GM18517 (cell line): Measurements from ENCODE around the gene NEK2.
"Not testable (repeated sequence)": the region's sequence is repeated elsewhere in the genome, so short reads cannot be mapped to it uniquely, and the experiment has no call there.

Experiments used
- ATAC-seq: cut with Tn5 transposase; IDR thresholded peaks from one replicate; pipeline ENCODE4 v1.9.1; 2021; ENCODE audit warnings: mild to moderate bottlenecking, moderate library complexity; ENCODE audit not compliant: unreplicated experiment

NEK2 gene

DNA sequence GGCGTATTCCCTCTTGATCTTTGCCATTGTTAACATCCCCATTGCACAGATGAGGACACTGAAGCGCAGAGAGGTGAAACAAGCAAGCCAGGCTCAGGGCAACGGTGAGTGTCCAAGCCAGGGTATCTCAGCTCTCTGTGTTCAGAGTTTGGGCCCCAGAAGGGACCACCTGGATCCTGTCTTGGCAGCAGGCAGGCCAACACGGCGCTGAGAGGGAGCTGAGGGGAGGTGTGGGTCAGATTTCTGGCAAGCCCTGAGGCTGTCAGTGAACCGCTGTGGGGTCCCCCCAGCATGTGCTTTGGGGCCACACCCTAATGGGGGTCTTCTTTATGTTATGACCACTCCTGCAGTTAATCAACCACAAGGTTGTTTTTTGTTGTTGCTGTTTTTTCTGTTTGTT, 23.1 kb downstream of the NEK2 start:
- ATAC-seq = no peak

DNA sequence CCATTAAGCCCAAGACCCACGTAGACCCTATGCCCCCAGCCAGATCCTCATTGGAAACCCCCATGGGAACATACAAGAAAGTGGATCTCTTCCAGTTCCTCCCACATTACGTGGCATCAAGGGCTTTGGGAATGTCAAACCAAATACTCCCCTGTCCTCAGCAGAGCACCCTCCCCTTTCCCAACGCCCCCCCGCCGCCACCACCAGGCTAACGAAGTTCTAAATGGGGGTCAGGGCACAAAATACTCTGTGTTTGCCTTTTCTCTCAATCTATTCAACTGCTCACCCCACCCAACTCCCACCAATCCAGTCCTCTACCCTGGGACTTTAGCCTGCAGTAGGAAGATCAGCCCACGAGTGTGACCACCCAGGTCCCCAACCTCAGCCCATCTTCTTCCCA, 24.5 kb downstream of the NEK2 start:
- ATAC-seq = no peak

DNA sequence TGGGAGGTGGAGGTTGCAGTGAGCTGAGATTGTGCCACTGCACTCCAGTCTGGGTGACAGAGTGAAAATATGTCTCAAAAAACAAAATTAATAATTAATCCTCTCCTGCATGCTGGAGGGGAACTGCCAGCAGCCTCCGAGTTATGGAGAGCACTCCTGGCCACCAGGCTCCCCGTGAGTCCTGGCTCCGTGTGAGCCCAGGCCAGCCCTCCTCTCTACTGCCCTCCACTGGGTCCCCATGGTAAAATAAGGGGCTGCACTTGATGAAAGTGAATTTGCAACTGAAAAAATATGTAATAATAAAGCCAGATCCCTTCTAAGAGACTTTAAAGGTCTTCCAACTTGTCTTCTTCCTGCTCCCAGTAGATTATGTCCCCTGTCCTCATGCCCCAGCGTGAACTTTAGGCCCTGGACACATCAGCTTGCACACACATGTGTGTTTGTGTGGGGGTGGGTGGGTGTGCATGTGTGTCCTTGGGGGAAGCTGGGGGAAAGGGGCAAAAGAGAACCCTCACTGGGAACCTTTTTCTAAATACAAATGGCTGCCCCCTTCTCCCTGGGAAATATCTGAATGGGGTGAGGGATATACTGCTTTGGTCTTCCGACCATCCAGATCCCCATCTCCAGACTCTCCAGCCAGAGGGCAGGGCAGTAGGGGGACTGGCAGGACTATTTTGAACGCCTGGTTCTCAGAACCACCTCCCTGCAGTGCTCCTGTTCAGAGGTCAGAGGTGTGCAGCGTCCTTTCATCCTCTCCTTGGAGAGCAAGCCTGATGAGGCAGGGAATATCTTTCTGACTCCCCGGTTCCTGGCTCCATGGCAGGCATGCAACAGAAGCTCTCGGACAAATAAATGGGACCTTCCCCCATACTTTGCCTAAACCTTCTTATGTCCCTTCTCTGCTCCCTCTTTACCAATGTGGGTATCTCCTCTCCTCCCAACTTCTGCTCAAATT, 26.2 kb downstream of the NEK2 start:
- ATAC-seq = peak; percentile 52

DNA sequence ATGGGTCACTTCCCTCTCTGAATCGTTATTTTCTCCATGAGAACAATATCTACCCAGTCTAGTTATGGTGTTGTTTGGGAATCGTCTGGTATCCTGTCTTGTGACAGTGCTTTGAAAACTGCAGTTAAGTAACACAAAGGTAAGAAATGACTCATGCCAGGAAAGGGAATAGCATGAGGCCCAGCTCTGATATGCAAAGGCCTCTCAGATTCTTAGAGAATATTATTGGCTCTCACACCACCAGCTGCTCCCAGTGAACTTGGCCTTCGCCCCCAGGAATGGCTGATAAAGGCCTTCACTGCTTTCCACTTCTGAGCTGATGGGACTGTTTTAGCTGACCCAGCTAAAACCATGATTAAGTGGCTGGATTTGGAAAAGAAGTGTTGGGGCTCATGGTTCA, 27.1 kb downstream of the NEK2 start:
- ATAC-seq = no peak

DNA sequence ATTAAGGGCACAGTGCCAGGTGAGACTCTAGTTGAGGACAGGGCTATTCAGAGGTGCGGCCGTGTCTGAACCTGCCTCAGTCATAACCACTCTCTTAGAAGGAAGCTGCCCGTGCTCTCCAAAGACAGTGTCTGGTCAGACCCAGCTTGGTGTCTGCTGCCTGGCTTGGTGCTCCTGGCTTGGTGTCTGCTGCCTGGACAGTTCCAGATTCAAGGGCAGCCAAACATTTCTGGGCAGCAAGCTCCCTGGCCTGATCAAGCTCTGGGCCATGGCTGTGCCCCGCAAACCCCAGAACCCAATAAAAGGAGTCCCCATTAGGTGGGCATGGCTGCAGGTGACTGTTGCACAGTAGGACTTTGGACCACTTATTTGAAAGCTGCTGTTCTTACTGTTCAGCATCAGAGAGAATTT, 27.7 kb downstream of the NEK2 start:
- ATAC-seq = no peak

DNA sequence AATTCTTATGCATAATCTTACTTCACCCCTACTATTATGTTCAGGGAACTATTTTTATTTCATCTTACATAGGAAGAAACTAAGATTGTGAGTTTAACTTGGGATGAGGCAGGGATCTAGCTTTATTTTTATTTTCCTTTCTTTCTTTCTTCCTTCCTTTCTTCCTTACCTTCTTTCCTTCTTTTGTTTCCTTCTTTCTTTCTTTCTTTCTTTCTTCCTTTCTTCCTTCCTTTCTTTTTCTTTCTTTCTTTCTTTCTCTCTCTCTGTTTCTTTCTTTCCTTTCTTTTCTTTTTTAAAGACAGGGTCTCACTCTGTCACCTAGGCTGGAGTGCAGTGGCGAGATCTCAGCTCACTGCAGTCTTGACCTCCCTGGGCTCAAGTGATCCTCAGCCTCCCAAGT, 28.9 kb downstream of the NEK2 start:
- ATAC-seq = no peak

DNA sequence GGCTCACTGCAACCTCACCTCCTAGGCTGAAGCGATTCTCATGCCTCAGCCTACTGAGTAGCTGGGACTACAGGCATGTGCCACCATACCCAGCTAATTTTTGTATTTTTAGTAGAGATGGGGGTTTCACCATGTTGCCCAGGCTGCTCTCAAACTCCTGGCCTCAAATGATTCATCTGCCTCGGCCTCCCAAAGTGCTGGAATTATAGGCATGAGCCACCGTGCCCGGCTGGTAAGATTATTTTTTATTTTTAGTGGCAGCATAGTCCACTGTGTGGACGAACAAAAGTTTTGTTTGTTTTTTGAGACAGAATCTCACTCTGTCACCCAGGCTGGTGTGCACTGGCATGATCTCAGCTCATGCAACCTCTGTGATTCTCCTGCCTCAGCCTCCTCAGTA, 29.8 kb downstream of the NEK2 start:
- ATAC-seq = not testable (repeated sequence)

DNA sequence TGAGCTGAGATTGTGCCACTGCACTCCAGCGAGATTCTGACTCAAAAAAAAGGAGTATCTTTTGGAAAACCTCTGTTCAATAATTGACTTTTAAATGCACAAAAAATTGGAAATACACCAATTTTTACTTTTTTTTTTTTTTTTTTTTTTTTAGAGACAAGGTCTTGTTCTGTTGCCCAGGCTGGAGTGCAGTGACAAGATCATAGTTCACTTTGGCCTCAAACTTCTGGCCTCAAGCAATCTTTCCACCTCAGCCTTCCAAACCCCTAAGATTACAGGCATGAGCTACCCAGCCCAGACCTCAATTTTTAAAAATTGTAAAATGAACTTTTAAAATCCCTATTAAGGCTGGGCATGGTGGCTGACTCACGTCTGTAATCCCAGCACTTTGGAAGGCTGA, 30.8 kb downstream of the NEK2 start:
- no peak for ATAC-seq

DNA sequence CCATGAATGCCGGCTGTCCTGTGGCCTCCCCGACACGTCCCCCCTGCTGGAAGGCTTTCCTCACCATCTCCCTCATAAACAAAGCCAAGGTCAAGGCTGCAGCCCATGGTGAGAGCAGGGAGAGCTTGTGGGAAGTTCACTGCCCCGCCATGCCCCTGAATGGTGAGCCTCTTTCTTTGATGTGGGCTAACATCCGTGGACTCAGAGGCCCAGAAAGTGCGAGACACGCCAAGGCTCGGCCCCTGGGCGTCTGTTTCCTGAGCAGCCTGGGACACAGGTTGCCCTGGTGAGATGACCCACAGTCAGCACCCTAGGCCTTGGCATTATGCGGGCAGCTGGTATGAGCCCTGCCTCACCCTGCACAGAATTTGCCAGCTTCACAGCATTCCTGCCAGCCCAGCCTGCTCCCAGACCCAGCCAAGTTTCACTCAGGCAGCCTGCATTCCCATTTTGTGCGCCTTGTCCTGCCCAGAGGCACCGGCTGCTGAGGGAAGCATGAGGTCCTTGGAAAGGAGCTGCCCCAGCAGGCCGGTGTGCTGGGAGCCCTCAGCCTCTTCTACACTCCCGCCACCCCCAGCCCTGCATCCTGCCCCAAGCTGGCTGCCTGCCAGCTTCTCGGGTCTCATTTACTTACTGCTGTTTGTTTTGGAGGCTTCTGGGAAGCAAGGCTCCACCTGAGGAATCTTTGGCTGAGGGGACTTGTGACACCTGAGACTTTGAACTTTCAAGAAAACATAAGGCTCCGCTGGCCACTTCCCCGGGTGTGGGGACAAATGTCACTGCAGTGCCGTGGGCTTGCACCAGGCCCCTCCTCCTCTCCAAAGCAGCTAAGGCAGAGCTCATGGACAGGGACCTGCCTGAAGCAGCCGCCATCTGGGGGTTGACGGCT, 31.9 kb downstream of the NEK2 start:
- ATAC-seq = no peak

DNA sequence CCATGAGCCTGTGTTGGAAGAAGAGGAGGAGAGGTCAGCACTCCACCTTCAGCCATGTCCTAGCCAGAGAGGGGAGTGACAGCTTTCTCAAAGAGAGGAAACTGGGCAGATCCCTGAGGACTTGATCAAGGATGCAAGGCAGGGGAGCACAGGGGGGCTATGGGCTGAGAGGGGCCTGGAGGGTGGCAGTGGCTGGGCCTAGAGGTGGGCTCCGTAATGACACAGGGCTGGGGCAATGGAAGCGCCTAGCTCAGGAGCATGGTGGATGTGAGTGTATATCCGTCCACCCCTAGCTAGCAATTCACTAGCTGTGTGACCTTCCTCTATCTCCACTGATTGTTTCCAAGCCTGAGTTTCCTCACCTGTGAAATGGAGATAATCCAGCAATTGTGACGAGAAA, 32.6 kb downstream of the NEK2 start:
- ATAC-seq = no peak

DNA sequence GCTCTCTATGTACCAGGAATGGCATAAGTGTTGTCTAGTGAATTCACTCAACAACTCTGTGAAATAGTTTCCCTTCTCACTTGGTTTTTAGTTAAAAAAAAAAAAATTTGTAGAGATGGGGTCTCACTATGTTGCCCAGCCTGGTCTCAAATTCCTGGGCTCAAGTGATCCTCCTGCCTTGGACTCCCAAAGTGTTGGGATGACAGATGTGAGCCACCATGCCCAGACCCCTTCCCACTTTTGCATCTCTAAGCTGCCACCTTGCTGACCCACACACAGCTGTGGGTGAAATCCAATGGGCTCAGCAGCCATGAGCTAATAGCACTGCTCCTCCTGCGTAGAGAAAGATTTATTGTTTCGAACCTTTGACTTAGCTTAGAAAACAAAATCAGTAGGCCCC, 33.5 kb downstream of the NEK2 start:
- ATAC-seq = no peak

DNA sequence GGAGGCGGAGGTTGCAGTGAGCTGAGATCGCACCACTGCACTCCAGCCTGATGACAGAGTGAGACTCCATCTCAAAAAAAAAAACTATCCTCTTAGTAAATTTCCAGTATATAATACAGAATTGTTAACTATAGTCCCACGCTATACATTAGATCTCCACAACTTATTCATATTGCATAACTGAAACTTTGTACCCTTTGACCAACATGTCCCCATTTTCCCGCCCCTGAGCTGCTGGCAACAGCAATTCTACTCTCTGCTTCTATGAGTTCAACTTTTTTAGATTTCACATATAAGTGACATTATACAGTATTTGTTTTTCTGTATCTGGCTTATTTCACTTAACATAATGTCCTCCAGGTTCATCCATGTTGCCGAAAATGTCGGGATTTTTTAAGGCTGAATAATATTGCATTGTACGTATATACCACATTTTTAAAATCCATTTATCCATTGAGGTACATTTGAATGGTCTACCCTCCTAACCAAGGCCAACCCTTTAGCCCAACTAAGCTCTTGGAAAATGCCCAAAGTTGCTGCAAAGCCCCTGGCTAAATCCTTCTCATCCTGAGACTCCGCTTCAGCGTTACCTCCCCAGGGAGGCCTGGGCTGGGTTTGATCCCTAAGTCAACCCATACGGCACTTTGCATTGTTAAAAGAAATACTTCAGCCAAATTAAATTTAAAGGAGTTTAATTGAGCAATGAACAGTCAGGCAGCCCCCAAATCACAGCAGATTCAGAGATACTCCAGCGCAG, 34.2 kb downstream of the NEK2 start:
- no peak for ATAC-seq

DNA sequence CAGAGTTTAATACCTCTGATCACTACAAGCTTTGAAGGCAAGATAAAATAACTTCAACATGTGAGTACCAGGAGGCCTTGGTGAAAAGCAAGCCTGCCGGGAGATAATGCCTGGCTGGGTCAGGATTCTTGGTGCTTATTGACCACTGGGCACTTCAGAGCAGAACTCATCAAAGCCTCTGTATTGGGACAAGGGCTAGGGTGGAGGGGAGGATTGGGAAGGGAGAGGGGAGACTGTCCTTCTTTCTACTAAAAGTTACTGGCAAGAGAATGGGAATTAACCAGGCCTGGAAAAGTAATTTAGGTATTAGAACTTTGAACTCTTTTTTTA, 35.2 kb downstream of the NEK2 start:
- no peak for ATAC-seq

DNA sequence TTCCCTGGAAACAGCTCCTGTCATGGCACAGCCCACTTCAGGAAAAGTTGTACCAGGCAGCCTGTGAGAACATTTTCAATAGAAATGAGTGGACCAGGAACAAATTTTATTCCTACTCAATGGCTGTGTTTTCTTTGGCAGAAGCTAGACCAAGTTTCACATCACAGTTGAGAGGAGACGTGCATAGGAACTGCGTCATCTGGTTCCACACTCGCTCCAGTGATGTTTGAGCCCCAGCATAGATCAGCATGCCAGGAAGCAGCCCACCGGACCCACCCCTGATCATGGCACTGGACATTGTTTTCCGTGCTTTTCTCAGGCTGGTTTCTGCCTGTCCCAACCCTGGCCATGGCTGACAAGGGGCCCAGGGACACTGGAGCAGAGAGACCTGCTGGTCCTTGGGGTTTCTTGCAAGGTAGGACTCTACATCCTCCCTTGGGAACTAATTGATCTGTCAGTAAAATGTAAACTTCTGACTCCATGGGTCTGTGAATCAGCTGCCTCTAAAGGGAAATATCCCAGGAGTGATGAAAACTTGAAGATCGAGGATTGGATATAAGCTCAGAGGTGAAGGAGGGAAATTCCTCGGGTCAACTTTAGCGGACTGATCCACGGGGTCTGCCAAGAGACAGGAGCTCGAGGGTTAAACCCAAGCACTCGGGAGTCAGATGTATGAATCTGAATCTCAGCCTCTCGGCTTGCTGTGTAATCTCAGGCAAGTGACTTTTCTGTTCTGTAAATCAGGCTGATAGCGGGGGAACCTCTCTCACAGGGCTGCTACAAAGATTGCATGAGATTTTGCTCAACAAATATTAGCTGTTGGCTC, 35.7 kb downstream of the NEK2 start:
- ATAC-seq = no peak

DNA sequence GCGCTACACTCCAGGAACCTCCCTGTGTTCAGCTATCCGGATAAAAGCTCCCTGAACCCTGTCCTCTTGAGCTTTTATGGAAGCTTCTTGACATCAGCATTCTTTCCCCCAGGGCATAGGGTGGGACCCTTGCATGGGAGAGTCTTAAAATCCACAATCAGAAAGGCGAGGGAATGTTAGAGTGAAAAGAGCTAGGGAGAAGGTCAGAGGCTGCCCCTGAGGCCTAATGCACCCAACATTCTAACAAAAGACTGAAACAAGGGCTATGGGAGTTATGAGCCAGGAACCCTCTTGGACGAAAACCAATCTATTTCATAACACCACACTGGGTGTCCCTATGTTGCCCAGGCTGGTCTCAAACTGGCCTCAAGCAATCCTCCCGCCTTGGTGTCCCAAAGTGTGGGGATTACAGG, 36.7 kb downstream of the NEK2 start:
- ATAC-seq = no peak

DNA sequence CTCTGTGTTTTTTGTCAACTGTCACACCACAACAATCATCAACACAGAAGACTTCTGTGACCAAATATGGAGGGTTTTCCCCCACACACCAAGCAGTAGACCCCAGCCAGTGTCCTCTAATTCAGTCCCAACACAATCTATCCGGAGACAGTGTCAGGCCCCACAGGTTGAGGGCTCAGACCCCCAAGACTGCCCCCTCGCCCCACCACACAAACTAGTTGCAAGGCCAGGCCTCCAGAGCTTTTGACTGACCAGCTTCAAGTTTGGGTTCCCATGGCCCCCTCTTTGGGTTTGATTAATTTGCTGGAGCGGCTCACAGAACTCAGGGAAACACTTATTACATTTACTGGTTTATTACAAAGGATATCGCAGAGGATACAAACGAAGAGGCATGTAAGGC, 37.2 kb downstream of the NEK2 start:
- ATAC-seq = no peak

DNA sequence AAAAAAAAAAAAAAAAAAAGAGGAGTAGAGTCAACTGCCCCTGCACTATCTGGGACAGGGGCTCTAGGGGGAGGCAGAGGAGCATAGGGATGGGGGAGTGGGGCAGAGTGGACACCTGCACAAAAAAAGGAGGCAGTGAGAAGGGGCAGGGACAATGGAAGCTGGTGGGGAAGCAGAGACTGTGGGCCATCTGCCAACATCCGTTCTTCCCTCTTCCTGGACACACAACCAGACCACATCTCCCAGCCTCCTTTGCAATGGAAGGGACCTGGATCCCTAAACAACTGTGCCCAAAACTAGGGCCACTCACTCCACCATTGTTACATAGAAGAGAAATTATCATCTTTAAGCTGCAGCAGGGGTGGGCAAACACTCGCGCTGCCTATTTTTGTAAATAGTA, 38.4 kb downstream of the NEK2 start:
- ATAC-seq = no peak

DNA sequence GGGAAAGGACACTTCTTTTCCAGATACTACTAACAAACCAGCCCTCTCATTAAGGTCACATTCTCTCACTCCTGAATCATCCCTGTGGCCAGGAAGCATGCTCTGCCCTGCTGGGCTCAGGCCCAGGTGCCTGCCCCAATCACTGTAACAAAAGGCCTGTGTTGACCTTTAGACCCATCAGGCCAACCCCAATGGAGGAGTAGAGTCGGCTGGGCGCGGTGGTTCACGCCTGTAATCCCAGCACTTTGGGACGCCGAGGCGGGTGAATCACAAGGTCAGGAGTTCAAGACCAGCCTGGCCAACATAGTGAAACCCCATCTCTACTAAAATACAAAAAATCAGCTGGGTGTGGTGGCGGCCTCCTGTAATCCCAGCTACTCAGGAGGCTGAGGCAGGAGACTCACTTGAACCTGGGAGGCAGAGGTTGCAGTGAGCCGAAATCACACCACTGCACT, 38.8 kb downstream of the NEK2 start:
- ATAC-seq = not testable (repeated sequence)

DNA sequence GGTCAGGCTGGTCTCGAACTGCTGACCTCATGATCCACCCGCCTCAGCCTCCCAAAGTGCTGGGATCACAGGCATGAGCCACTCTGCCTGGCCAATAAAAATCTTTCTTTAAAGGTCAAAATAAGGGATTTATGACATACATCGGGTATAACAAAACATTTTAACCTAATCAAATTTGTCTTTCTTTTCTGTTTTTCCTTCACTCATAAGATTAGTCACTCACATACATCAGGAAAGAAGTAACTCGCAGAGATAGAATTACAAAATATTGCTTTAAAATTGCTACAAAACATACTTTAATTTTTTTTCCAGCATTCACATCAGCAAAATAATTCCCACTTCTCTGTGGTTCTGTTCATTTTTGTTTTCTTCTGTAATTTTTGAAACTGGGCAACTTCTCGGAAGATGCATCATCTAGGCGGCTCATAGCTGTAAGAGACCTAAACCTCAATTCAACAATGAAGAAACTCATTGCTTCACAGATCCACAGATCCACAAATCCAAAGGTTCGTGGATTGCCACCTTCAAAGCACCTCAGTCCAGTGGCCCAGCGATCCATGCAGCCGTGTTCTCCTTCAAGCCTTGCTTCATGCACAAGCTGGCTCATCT, 39.7 kb downstream of the NEK2 start:
- ATAC-seq = no peak

DNA sequence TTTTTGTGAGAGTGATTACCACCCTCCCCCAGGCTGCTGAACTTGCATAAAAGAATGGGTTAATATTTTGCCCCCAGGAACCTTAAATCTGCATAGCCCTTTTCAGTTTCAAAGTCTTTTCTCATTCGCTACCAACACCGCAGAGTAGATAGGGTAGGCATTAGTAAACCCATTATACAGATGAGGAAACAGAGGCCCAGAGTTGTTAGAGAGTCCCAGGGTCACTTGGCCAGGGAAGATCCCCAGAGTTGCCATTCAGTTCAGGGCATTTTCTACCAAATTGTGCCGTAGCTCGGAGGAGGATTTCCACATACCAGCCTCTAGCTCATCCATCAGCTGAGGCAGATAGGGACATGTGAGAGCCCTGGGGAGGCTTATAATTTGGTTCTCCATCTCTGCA, 40.5 kb downstream of the NEK2 start:
- no peak for ATAC-seq
